H1 (cell line): Measurements from ENCODE around the gene RIIAD1. TPM values are rescaled to one million over a fixed set of nuclear protein-coding genes. Genes with fewer than 3 reads are reported as not detected.

Source experiments
- CTCF ChIA-PET: fragments of 300-600 bp; sonication (Branson Sonifier 250); formaldehyde crosslinking; loops from one replicate; lab custom pipeline; 2021; ENCODE audit not compliant: partially characterized antibody; lab: Charles Lee
- POLR2A ChIA-PET: fragments of 300-600 bp; sonication (Branson Sonifier 250); formaldehyde crosslinking; loops from one replicate; lab custom pipeline; 2021; ENCODE audit warnings: inconsistent platforms; ENCODE audit not compliant: partially characterized antibody; lab: Charles Lee
- DNase-seq, 2 experiments: peaks; one replicate each; pipeline versions ENCODE4 v3.0.0 to v3.0.0-alpha.2; 2010 to 2022; ENCODE audit warnings: low spot score in 2 of 2, low read depth in 1 of 2, mixed read lengths in 1 of 2
- FAIRE-seq: peaks from 2 replicates; lab custom pipeline; 2011; peaks lifted over from hg19 to GRCh38; lab: Jason Lieb, UNC
- H2AFZ ChIP-seq: 2 replicates; pipeline ENCODE4 v1.8.1; 2012; ENCODE audit warnings: low read length, inconsistent platforms
- H2AK5ac ChIP-seq: 2 replicates; pipeline ENCODE4 v1.6.1; 2013; ENCODE audit warnings: low read depth, low read length
- H2BK120ac ChIP-seq: replicated peaks from 2 replicates; pipeline ENCODE3; 2013; ENCODE audit warnings: low read depth, low read length, inconsistent platforms
- H2BK12ac ChIP-seq: 2 replicates; pipeline ENCODE4 v1.6.1; 2013; ENCODE audit warnings: low read depth, low read length
- H2BK15ac ChIP-seq: 2 replicates; pipeline ENCODE4 v1.6.1; 2013; ENCODE audit warnings: low read length
- H2BK20ac ChIP-seq: 2 replicates; pipeline ENCODE4 v1.6.1; 2013; ENCODE audit warnings: low read length
- H2BK5ac ChIP-seq: 2 replicates; pipeline ENCODE4 v1.6.1; 2013; ENCODE audit warnings: low read depth, low read length
- H3K14ac ChIP-seq: 2 replicates; pipeline ENCODE4 v1.6.1; 2013; ENCODE audit warnings: inconsistent platforms; ENCODE audit not compliant: insufficient read length
- H3K18ac ChIP-seq: 2 replicates; pipeline ENCODE4 v1.6.1; 2013; ENCODE audit warnings: low read length; ENCODE audit errors: extremely low read depth
- H3K23ac ChIP-seq: 2 replicates; pipeline ENCODE4 v1.6.1; 2013; ENCODE audit warnings: inconsistent platforms; ENCODE audit not compliant: insufficient read length
- H3K23me2 ChIP-seq: 2 replicates; pipeline ENCODE4 v1.6.1; 2013; ENCODE audit warnings: low read depth, low read length
- H3K27ac ChIP-seq: 2 replicates; pipeline ENCODE4 v1.6.1; 2011; ENCODE audit warnings: low read depth, low read length, inconsistent platforms
- H3K27me3 ChIP-seq, 4 experiments: replicated peaks in 1 of 4; 1 replicate in 1 of 4; 2 replicates in 3 of 4; pipeline versions ENCODE4 v1.6.1 to v1.8.1; 2011 to 2013; ENCODE audit warnings: low read length in 3 of 4, mild to moderate bottlenecking in 3 of 4, inconsistent platforms in 2 of 4, mixed read lengths in 2 of 4, moderate library complexity in 1 of 4; ENCODE audit not compliant: control insufficient read depth in 3 of 4, insufficient read depth in 3 of 4; ENCODE audit errors: extremely low read depth in 1 of 4
- H3K36me3 ChIP-seq, 4 experiments: 2 replicates each; pipeline versions ENCODE4 v1.6.1 to v1.8.1; 2011 to 2013; ENCODE audit warnings: mild to moderate bottlenecking in 4 of 4, low read length in 3 of 4, moderate library complexity in 2 of 4, control low read depth in 1 of 4, inconsistent platforms in 1 of 4; ENCODE audit not compliant: insufficient read depth in 4 of 4, control insufficient read depth in 2 of 4
- H3K4ac ChIP-seq: replicated peaks from 2 replicates; pipeline ENCODE3; 2013; ENCODE audit warnings: low read length, low read depth, mixed read lengths, inconsistent platforms; ENCODE audit not compliant: insufficient read length
- H3K4me1 ChIP-seq, 4 experiments: replicated peaks in 1 of 4; 1 replicate in 1 of 4; 2 replicates in 3 of 4; pipeline versions ENCODE4 v1.6.1 to v1.8.1; 2011 to 2013; ENCODE audit warnings: low read length in 3 of 4, inconsistent platforms in 2 of 4, mixed read lengths in 1 of 4; ENCODE audit not compliant: insufficient read depth in 4 of 4, control insufficient read depth in 3 of 4
- H3K4me2 ChIP-seq, 2 experiments: 2 replicates each; pipeline versions ENCODE4 v1.6.1 to v1.8.1; 2011 to 2013; ENCODE audit warnings: low read depth in 2 of 2, low read length in 2 of 2, control low read depth in 1 of 2, inconsistent platforms in 1 of 2, mild to moderate bottlenecking in 1 of 2; ENCODE audit not compliant: insufficient read depth in 1 of 2
- H3K4me3 ChIP-seq, 4 experiments: fragments of 200-600, 300-600 bp in 1 of 4; sonication (generic), shearing (Covaris generic), sonication (Bioruptor Twin) in 1 of 4; 2 replicates each; pipeline versions ENCODE4 v1.5.1 to v1.8.1; 2011 to 2016; ENCODE audit warnings: low read length in 4 of 4, low read depth in 3 of 4, control low read depth in 2 of 4, inconsistent platforms in 2 of 4, mild to moderate bottlenecking in 2 of 4, mixed read lengths in 1 of 4, moderate library complexity in 1 of 4; ENCODE audit not compliant: insufficient read depth in 2 of 4; ENCODE audit errors: extremely low read depth in 1 of 4
- H3K56ac ChIP-seq: replicated peaks from 2 replicates; pipeline ENCODE3; 2013; ENCODE audit warnings: low read depth, mild to moderate bottlenecking, mixed read lengths, low read length, inconsistent platforms; ENCODE audit not compliant: insufficient read length
- H3K79me1 ChIP-seq: 2 replicates; pipeline ENCODE4 v1.6.1; 2013; ENCODE audit warnings: low read depth, low read length, control low read depth
- H3K79me2 ChIP-seq, 2 experiments: 2 replicates each; pipeline versions ENCODE4 v1.6.1 to v1.8.1; 2012 to 2013; ENCODE audit warnings: low read length in 2 of 2, mild to moderate bottlenecking in 2 of 2, inconsistent platforms in 1 of 2; ENCODE audit not compliant: insufficient read depth in 2 of 2, control insufficient read depth in 1 of 2
- H3K9ac ChIP-seq, 4 experiments: replicated peaks in 1 of 4; 1 replicate in 1 of 4; 2 replicates in 3 of 4; pipeline versions ENCODE4 v1.6.1 to v1.8.1; 2011 to 2013; ENCODE audit warnings: low read depth in 3 of 4, low read length in 3 of 4, control low read depth in 2 of 4, mild to moderate bottlenecking in 2 of 4, moderate library complexity in 2 of 4, inconsistent platforms in 1 of 4; ENCODE audit errors: extremely low read depth in 1 of 4
- H3K9me3 ChIP-seq, 2 experiments: 2 replicates each; pipeline versions ENCODE4 v1.6.1 to v1.8.1; 2012 to 2013; ENCODE audit warnings: mild to moderate bottlenecking in 2 of 2, moderate library complexity in 2 of 2, control low read depth in 1 of 2, inconsistent platforms in 1 of 2, low read depth in 1 of 2, low read length in 1 of 2, mixed read lengths in 1 of 2; ENCODE audit not compliant: insufficient read depth in 2 of 2
- H4K20me1 ChIP-seq, 2 experiments: replicated peaks in 1 of 2; 2 replicates each; pipeline versions ENCODE3 to v1.8.1; 2011 to 2013; ENCODE audit warnings: inconsistent platforms in 2 of 2, low read length in 2 of 2, mild to moderate bottlenecking in 1 of 2; ENCODE audit not compliant: insufficient read depth in 2 of 2, control insufficient read depth in 1 of 2
- H4K5ac ChIP-seq: 2 replicates; pipeline ENCODE4 v1.6.1; 2013; ENCODE audit warnings: low read length, low read depth, mixed read lengths, inconsistent platforms; ENCODE audit not compliant: insufficient read length
- H4K8ac ChIP-seq: 2 replicates; pipeline ENCODE4 v1.8.0; 2013; ENCODE audit warnings: mild to moderate bottlenecking, moderate library complexity, low read length, inconsistent platforms; ENCODE audit not compliant: insufficient read depth; ENCODE audit errors: extremely low read depth
- H4K91ac ChIP-seq: replicated peaks from 2 replicates; pipeline ENCODE3; 2013; ENCODE audit warnings: low read length, mixed read lengths, inconsistent platforms; ENCODE audit not compliant: insufficient read length
- ATF2 ChIP-seq: IDR thresholded peaks from 2 replicates; pipeline ENCODE4 v1.6.1; 2012; ENCODE audit warnings: low read length, inconsistent platforms
- BACH1 ChIP-seq: IDR thresholded peaks from 2 replicates; pipeline ENCODE4 v1.6.1; 2012; ENCODE audit warnings: low read length, improper control_type of control experiment
- CEBPB ChIP-seq: IDR thresholded peaks from 2 replicates; pipeline ENCODE4 v1.6.1; 2012; ENCODE audit warnings: low read depth, low read length
- CHD1 ChIP-seq: IDR thresholded peaks from 2 replicates; pipeline ENCODE4 v1.6.1; 2012; ENCODE audit warnings: low read depth, low read length, improper control_type of control experiment
- CTBP2 ChIP-seq: IDR thresholded peaks from 2 replicates; pipeline ENCODE4 v1.7.0; 2011; ENCODE audit warnings: borderline replicate concordance, mild to moderate bottlenecking, moderate library complexity, mixed read lengths, low read length; ENCODE audit not compliant: insufficient read depth, insufficient read length
- EP300 ChIP-seq, 2 experiments: IDR thresholded peaks; 1 replicate in 1 of 2; 2 replicates in 1 of 2; pipeline ENCODE4 v1.6.1; 2011 to 2012; ENCODE audit warnings: low read depth in 2 of 2, low read length in 2 of 2, mild to moderate bottlenecking in 2 of 2, borderline replicate concordance in 1 of 2, inconsistent platforms in 1 of 2, moderate library complexity in 1 of 2
- MAX ChIP-seq: IDR thresholded peaks from 2 replicates; pipeline ENCODE4 v1.6.1; 2012; ENCODE audit warnings: inconsistent platforms
- NRF1 ChIP-seq: IDR thresholded peaks from 2 replicates; pipeline ENCODE4 v1.6.1; 2011; ENCODE audit warnings: mild to moderate bottlenecking, low read depth, low read length, improper control_type of control experiment
- PHF8 ChIP-seq: fragments of 200-600 bp; sonication (generic); conservative IDR thresholded peaks from 2 replicates; pipeline ENCODE4 v1.7.1; 2012; ENCODE audit warnings: low read depth, mild to moderate bottlenecking, inconsistent platforms, low read length, moderate library complexity
- RFX5 ChIP-seq: IDR thresholded peaks from 2 replicates; pipeline ENCODE4 v1.6.1; 2011; ENCODE audit warnings: low read depth, low read length, improper control_type of control experiment, borderline replicate concordance
- SAP30 ChIP-seq: fragments of 300-600 bp; sonication (generic); IDR thresholded peaks from 2 replicates; pipeline ENCODE4 v1.7.1; 2012; ENCODE audit warnings: low read length, moderate library complexity, mild to moderate bottlenecking, inconsistent platforms; ENCODE audit not compliant: insufficient read depth, insufficient replicate concordance
- SIX5 ChIP-seq: IDR thresholded peaks from 2 replicates; pipeline ENCODE4 v1.6.1; 2011; ENCODE audit warnings: mild to moderate bottlenecking, low read depth, low read length
- WGBS, 2 experiments: shearing (Covaris generic) in 1 of 2; methylation state at CpG; one replicate each; pipeline versions ENCODE4 v1.1.6 to v1.1.7; 2013 to 2015; ENCODE audit warnings: low lambda C conversion rate in 2 of 2, mixed read lengths in 2 of 2, inconsistent platforms in 1 of 2, low coverage in 1 of 2, missing lambda C conversion rate in 1 of 2; ENCODE audit not compliant: insufficient replicate concordance in 2 of 2, insufficient coverage in 1 of 2, insufficient read length in 1 of 2; ENCODE audit errors: extremely low coverage in 1 of 2, missing lambda C conversion rate in 1 of 2; 5-methylcytosine and 5-hydroxymethylcytosine counted together
- polyA plus RNA-seq, 7 experiments: library from polyadenylated mRNA; depleted of rRNA in 3 of 7; stranded (reverse) in 5 of 7; unstranded in 2 of 7; fragments of >200 nt in 5 of 7; fragments of 200-250 nt in 2 of 7; gene quantifications; 1 replicate in 5 of 7; 2 replicates in 1 of 7; 4 replicates in 1 of 7; pipeline versions ENCODE4 v1.2.1 to v1.2.3, GENCODE V29; 2011 to 2013; ENCODE audit warnings: missing spikeins in 2 of 7, mixed read lengths in 2 of 7
- total RNA-seq: library from RNA; stranded (reverse); fragmentation: NEBNext Ultra II Directional; extraction: Animal tissue kit (Norgen Biotek cat#: 25700); gene quantifications from 2 replicates; pipeline ENCODE4 v1.2.1, GENCODE V29; 2021

The RIIAD1 gene
- total and polyA plus RNA-seq, 2 of the 8 experiments (the other 6 are each of a cell fraction or from before 2014, with no cell fraction given) = not detected

GRCh38 chr1:151673407-151673806, 47.9 kb upstream of the RIIAD1 start:
- FAIRE-seq = no peak
- Histone ChIP-seq H3K14ac (no peak overlapping the region), H3K23me2 (no peaks in the 10 kb centered on the region; the same call in 1 of the 2 replicates), H3K4me2 (no peak overlapping the region), H3K9me3 (no peaks in the 10 kb centered on the region), H3K4me1 (no peaks in the 10 kb centered on the region), H3K23ac (no peak overlapping the region), H3K79me1 (no peaks in the 10 kb centered on the region), H2BK12ac (no peak overlapping the region), H4K5ac (no peak overlapping the region), H4K8ac (no peak overlapping the region), H3K9ac (no peak overlapping the region), H4K91ac (no peak overlapping the region), H2AK5ac (no peak overlapping the region), H2AFZ (no peak overlapping the region), H2BK20ac (no peak overlapping the region), H3K4me3 (no peak overlapping the region), H2BK120ac (no peak overlapping the region), H3K36me3 (peaks cover 0 to 11% (median 1%) of the 10 kb centered on the region in 4 experiments; a peak in 4 of 8 replicates), H2BK15ac (no peak overlapping the region), H3K4ac (no peak overlapping the region), H2BK5ac (no peak overlapping the region), H3K79me2 (no peaks in the 10 kb centered on the region), H3K18ac (no peak overlapping the region), H4K20me1 (no peaks in the 10 kb centered on the region), H3K27ac (no peak overlapping the region), H3K27me3 (no peaks in the 10 kb centered on the region), H3K56ac (no peak overlapping the region)
- 53% methylated on average over 1 of the region's 1 CpG; no CpG with 5 or more reads in 1 of the 2 experiments for WGBS, 2 experiments
- DNase-seq = no peak
- ChIA-PET CTCF (interaction anchor here (0.7 kb wide), 1 partner anchor 57 kb away, joined by 3 read pairs; no protein-coding TSS in a partner anchor), POLR2A (no interaction called here)
- no peak for TF ChIP-seq BACH1
- TF ChIP-seq CTBP2 = no peak
- no peak for TF ChIP-seq SAP30
- TF ChIP-seq CEBPB = no peak
- TF ChIP-seq RFX5 = no peak
- TF ChIP-seq NRF1 = no peak
- TF ChIP-seq ATF2 = no peak
- TF ChIP-seq SIX5 = no peak
- no peak for TF ChIP-seq CHD1
- TF ChIP-seq EP300 (IDR thresholded peaks at IDR 0.05; ENCODE audit: borderline replicate concordance in 1 of 2, low read depth in 2 of 2, low read length in 2 of 2) = no peak
- no peak for TF ChIP-seq MAX
- TF ChIP-seq PHF8 = no peak
